Neural cell (in vitro differentiated cells): ENCODE data around the gene JKAMP. TPM values are rescaled to one million over a fixed set of nuclear protein-coding genes. Genes with fewer than 3 reads are reported as not detected.

ENCODE experiments used
- H2AFZ ChIP-seq: fragments of 200-600, 300-800 bp; sonication (generic), shearing (Covaris generic); 2 replicates; pipeline ENCODE4 v1.6.0; 2014; ENCODE audit warnings: low read depth, mild to moderate bottlenecking, antibody characterized with exemption, low read length, moderate library complexity
- H3F3A ChIP-seq: fragments of 200-600 bp; shearing (Covaris generic); 2 replicates; pipeline ENCODE4 v1.6.1; 2016; ENCODE audit warnings: mild to moderate bottlenecking, moderate library complexity, mixed read lengths, antibody characterized with exemption, low read length; ENCODE audit not compliant: insufficient read depth, poor library complexity, severe bottlenecking
- H3K27ac ChIP-seq: fragments of 200-600, 300-800 bp; sonication (generic), shearing (Covaris generic); 2 replicates; pipeline ENCODE4 v1.5.1; 2014; ENCODE audit warnings: mild to moderate bottlenecking, low read length, moderate library complexity
- H3K27me3 ChIP-seq: fragments of 300-800, 200-600 bp; sonication (generic), shearing (Covaris generic); 2 replicates; pipeline ENCODE4 v1.6.0; 2014; ENCODE audit warnings: mild to moderate bottlenecking, low read depth, low read length, moderate library complexity; ENCODE audit not compliant: insufficient read depth
- H3K36me3 ChIP-seq: fragments of 300-800, 200-600 bp; sonication (generic), shearing (Covaris generic); 2 replicates; pipeline ENCODE4 v1.5.1; 2014; ENCODE audit warnings: mild to moderate bottlenecking, antibody characterized with exemption, low read length, moderate library complexity; ENCODE audit not compliant: insufficient read depth
- H3K4me2 ChIP-seq: fragments of 300-800, 200-600 bp; sonication (generic), shearing (Covaris generic); 2 replicates; pipeline ENCODE4 v1.6.0; 2014; ENCODE audit warnings: mild to moderate bottlenecking, low read length
- H3K4me3 ChIP-seq: fragments of 300-800, 200-600 bp; sonication (generic), shearing (Covaris generic); 2 replicates; pipeline ENCODE4 v1.5.1; 2014; ENCODE audit warnings: mild to moderate bottlenecking, low read length, moderate library complexity
- H3K79me2 ChIP-seq: fragments of 200-600 bp; shearing (Covaris generic); replicated peaks from 2 replicates; pipeline ENCODE4 v1.6.0; 2014; ENCODE audit warnings: mild to moderate bottlenecking, low read length, moderate library complexity; ENCODE audit not compliant: insufficient read depth
- H3K9ac ChIP-seq: fragments of 300-800, 200-600 bp; sonication (generic), shearing (Covaris generic); 2 replicates; pipeline ENCODE4 v1.6.1; 2016; ENCODE audit warnings: mild to moderate bottlenecking, low read length, mixed read lengths
- H3K9me2 ChIP-seq: fragments of 200-600 bp; shearing (Covaris generic); 2 replicates; pipeline ENCODE4 v1.6.1; 2016; ENCODE audit warnings: mild to moderate bottlenecking, low read length, mixed read lengths; ENCODE audit not compliant: insufficient read depth
- H3K9me3 ChIP-seq: fragments of 200-600, 300-800 bp; sonication (generic), shearing (Covaris generic); 2 replicates; pipeline ENCODE4 v1.6.1; 2016; ENCODE audit warnings: mild to moderate bottlenecking, mixed run types, low read length, moderate library complexity, mixed read lengths
- H4K20me1 ChIP-seq: fragments of 200-600 bp; shearing (Covaris generic); 2 replicates; pipeline ENCODE4 v1.6.1; 2016; ENCODE audit warnings: mild to moderate bottlenecking, mixed run types; ENCODE audit not compliant: insufficient read depth
- EP300 ChIP-seq: fragments of 450-650 bp; conservative IDR thresholded peaks from 2 replicates; pipeline ENCODE4 v1.6.1; 2014; ENCODE audit warnings: antibody characterized with exemption, mild to moderate bottlenecking, moderate library complexity; ENCODE audit not compliant: poor library complexity, severe bottlenecking
- EZH2 ChIP-seq: fragments of 200-600, 300-800 bp; shearing (Covaris generic), sonication (generic); IDR thresholded peaks from 2 replicates; pipeline ENCODE4 v1.6.1; 2014; ENCODE audit warnings: antibody characterized with exemption, low read length, borderline replicate concordance, mild to moderate bottlenecking; ENCODE audit not compliant: insufficient read depth, poor library complexity, severe bottlenecking
- MXI1 ChIP-seq: fragments of 450-650 bp; conservative IDR thresholded peaks from 2 replicates; pipeline ENCODE4 v1.6.1; 2014; ENCODE audit warnings: antibody characterized with exemption, mild to moderate bottlenecking; ENCODE audit not compliant: poor library complexity, severe bottlenecking
- POLR2AphosphoS5 ChIP-seq: IDR thresholded peaks from 2 replicates; pipeline ENCODE4 v1.6.1; 2012
- RAD21 ChIP-seq: fragments of 450-650 bp; conservative IDR thresholded peaks from 2 replicates; pipeline ENCODE4 v1.6.1; 2014; ENCODE audit warnings: antibody characterized with exemption, mild to moderate bottlenecking, moderate library complexity
- SMC3 ChIP-seq: fragments of 450-650 bp; conservative IDR thresholded peaks from 2 replicates; pipeline ENCODE4 v1.6.1; 2014; ENCODE audit warnings: antibody characterized with exemption, mild to moderate bottlenecking, moderate library complexity; ENCODE audit not compliant: poor library complexity
- TAF1 ChIP-seq: IDR thresholded peaks from 2 replicates; pipeline ENCODE4 v1.6.1; 2012; ENCODE audit warnings: low read depth
- polyA plus RNA-seq: library from polyadenylated mRNA; depleted of rRNA; stranded (reverse); fragments of >200 nt; gene quantifications from 2 replicates; pipeline ENCODE4 v1.2.3, GENCODE V29; 2014
- TF ChIP-seq, protein P1 (sequence below): fragments of 450-650 bp; IDR thresholded peaks from 2 replicates; pipeline ENCODE4 v1.5.1; 2014; ENCODE audit warnings: antibody characterized with exemption, mild to moderate bottlenecking, moderate library complexity; ENCODE audit not compliant: poor library complexity, severe bottlenecking
- TF ChIP-seq, protein P2 (sequence below): IDR thresholded peaks from 2 replicates; pipeline ENCODE4 v1.6.1; 2012; ENCODE audit warnings: borderline replicate concordance

Gene JKAMP
- polyA plus RNA-seq, 1 donor from 2014 or later: 204 TPM

DNA sequence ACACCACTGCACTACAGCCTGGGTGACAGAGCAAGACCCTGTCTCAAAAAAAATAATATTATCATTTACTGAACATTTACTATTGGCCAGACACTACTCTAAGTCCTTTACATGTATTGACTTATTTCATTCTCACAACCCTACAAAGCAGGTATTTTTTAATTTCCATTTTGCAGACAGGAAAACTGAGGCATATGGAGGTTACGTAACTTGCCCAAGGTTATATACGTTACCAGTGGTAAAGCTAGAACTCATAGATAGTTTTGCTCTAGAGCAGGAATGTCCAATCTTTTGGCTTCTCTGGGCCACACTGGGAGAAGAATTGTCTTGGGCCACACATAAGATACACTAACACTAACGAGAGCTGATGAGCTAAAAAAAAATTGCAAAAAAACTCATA lies 5.8 kb upstream of the JKAMP start:
- Histone ChIP-seq H3K27ac (no peak overlapping the region), H2AFZ (no peak overlapping the region), H3K9me3 (no peaks in the 10 kb centered on the region), H4K20me1 (no peaks in the 10 kb centered on the region), H3K9ac (no peak overlapping the region), H3K79me2 (no peaks in the 10 kb centered on the region), H3K4me3 (no peak overlapping the region), H3K27me3 (no peaks in the 10 kb centered on the region), H3K4me2 (no peak overlapping the region), H3K9me2 (no peaks in the 10 kb centered on the region), H3F3A (no peaks in the 10 kb centered on the region), H3K36me3 (peaks cover 4% of the 10 kb centered on the region)
- TF ChIP-seq SMC3 (no peak), MXI1 (no peak), EP300 (no peak), RAD21 (no peak), TAF1 (no peak), EZH2 (no peak), POLR2AphosphoS5 (no peak)
- TF ChIP-seq, protein P1, sequence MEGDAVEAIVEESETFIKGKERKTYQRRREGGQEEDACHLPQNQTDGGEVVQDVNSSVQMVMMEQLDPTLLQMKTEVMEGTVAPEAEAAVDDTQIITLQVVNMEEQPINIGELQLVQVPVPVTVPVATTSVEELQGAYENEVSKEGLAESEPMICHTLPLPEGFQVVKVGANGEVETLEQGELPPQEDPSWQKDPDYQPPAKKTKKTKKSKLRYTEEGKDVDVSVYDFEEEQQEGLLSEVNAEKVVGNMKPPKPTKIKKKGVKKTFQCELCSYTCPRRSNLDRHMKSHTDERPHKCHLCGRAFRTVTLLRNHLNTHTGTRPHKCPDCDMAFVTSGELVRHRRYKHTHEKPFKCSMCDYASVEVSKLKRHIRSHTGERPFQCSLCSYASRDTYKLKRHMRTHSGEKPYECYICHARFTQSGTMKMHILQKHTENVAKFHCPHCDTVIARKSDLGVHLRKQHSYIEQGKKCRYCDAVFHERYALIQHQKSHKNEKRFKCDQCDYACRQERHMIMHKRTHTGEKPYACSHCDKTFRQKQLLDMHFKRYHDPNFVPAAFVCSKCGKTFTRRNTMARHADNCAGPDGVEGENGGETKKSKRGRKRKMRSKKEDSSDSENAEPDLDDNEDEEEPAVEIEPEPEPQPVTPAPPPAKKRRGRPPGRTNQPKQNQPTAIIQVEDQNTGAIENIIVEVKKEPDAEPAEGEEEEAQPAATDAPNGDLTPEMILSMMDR: no peak
- TF ChIP-seq, protein P2, sequence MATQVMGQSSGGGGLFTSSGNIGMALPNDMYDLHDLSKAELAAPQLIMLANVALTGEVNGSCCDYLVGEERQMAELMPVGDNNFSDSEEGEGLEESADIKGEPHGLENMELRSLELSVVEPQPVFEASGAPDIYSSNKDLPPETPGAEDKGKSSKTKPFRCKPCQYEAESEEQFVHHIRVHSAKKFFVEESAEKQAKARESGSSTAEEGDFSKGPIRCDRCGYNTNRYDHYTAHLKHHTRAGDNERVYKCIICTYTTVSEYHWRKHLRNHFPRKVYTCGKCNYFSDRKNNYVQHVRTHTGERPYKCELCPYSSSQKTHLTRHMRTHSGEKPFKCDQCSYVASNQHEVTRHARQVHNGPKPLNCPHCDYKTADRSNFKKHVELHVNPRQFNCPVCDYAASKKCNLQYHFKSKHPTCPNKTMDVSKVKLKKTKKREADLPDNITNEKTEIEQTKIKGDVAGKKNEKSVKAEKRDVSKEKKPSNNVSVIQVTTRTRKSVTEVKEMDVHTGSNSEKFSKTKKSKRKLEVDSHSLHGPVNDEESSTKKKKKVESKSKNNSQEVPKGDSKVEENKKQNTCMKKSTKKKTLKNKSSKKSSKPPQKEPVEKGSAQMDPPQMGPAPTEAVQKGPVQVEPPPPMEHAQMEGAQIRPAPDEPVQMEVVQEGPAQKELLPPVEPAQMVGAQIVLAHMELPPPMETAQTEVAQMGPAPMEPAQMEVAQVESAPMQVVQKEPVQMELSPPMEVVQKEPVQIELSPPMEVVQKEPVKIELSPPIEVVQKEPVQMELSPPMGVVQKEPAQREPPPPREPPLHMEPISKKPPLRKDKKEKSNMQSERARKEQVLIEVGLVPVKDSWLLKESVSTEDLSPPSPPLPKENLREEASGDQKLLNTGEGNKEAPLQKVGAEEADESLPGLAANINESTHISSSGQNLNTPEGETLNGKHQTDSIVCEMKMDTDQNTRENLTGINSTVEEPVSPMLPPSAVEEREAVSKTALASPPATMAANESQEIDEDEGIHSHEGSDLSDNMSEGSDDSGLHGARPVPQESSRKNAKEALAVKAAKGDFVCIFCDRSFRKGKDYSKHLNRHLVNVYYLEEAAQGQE: no peak

DNA sequence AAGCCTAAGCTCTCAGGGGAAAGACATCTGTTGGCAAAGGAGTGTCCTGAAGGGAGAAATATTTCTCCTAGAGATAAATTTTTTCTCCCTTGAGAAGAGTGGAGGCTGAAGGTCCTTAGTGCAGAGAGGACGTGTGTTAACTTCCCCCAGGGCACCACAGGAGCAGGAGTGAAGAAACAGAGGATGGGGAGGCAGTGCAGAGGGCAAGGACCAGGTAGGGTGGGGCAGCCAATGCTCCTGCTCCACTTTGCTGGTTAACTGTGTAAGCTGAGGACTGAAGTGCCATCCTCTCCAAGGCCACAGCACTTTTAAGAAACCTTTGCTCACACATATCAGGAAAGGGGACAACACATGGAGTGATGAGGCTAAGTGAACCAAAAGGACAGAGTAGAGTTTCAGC lies 4.2 kb upstream of the JKAMP start:
- Histone ChIP-seq H3K79me2 (peaks cover 1% of the 10 kb centered on the region), H2AFZ (no peak overlapping the region), H3K27ac (no peak overlapping the region), H3F3A (no peaks in the 10 kb centered on the region), H3K9me2 (no peaks in the 10 kb centered on the region), H3K4me3 (peak overlapping the region; percentile 1), H3K4me2 (no peak overlapping the region), H3K9me3 (no peaks in the 10 kb centered on the region), H3K27me3 (no peaks in the 10 kb centered on the region), H3K9ac (no peak overlapping the region), H3K36me3 (peaks cover 4% of the 10 kb centered on the region), H4K20me1 (no peaks in the 10 kb centered on the region)
- TF ChIP-seq, protein P2: no peak
- no peak for TF ChIP-seq SMC3
- no peak for TF ChIP-seq TAF1
- TF ChIP-seq RAD21: no peak
- no peak for TF ChIP-seq POLR2AphosphoS5
- TF ChIP-seq, protein P1: no peak
- TF ChIP-seq EZH2: no peak
- no peak for TF ChIP-seq MXI1
